Measurements from ENCODE around the gene PEPD.

DNA sequence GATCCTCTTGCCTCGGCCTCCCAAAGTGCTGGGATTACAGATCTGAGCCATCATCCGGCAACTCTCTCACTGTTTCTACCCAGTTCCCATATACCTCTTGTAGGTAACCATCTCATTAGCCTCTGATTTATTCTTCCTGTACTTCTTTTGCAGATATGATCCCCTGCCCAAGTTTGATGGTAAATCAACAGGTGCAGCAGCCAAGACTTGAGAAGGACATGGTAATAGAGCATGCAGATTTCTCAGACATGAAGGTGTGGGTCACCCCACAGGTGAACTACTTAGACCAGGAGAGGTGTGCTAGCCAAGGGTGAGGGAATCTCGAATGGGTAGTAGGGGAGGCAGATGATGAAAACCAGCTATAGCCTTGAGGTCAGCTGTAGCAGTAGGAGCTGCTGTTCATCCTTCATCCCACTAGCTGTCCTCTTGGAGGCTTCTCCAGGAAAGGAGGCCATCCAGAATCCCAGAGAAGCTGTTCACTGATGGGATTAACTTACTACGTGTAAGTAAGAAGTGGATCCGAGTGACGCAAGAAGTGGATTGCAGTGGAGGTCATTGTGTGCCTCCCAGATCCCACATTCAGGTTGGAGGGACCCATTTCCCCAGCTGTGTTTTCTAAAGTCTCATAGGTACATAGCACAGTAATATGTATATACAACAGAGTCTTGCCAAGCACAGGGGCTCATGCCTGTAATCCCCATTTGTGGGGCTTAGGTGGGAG, 158.9 kb downstream of the PEPD start:
- TF ChIP-seq POLR2A (IDR thresholded peaks at IDR 0.05; ENCODE audit: low read length) (no peak), GATA1 (IDR thresholded peaks at IDR 0.05; ENCODE audit: low read depth, low read length) (no peak)

Data from erythroblast (primary cell).